ENCODE measurements around the gene DAPK2.

Gene DAPK2

DNA sequence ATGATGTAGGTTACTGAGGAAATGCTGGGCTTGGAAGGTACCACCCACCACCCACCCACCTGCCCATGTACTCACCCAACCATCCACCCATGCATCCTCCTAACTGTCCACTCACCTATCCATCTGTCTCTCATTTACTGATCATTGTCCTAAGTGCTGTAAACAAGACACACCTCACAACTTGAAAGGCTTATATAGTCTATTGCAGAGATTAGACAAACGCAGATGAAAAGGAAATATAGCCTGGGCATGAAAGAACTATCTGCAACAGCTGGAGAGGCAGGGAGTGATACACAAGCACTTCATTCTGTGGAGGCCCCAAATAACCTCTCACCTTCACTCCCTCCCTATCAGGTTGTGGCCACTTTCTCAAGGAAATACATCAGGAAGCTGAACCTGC, 54.0 kb downstream of the DAPK2 start:
- no peak for DNase-seq (ENCODE audit: low read depth in 1 of 2, low spot score in 1 of 2)
- Histone ChIP-seq H3K27ac (replicated peaks) (no peak overlapping the region), H3K4me3 (replicated peaks; ENCODE audit: insufficient read depth, low read length) (no peak overlapping the region), H3K27me3 (ENCODE audit: insufficient read depth, poor library complexity, severe bottlenecking) (no peaks in the 10 kb centered on the region)
- TF ChIP-seq GABPA (IDR thresholded peaks at IDR 0.05; ENCODE audit: low read depth) (no peak), POLR2AphosphoS5 (IDR thresholded peaks at IDR 0.05; ENCODE audit: low read depth) (no peak), SPI1 (IDR thresholded peaks at IDR 0.05; ENCODE audit: borderline replicate concordance, low read depth) (no peak)
- TF ChIP-seq, protein P1, sequence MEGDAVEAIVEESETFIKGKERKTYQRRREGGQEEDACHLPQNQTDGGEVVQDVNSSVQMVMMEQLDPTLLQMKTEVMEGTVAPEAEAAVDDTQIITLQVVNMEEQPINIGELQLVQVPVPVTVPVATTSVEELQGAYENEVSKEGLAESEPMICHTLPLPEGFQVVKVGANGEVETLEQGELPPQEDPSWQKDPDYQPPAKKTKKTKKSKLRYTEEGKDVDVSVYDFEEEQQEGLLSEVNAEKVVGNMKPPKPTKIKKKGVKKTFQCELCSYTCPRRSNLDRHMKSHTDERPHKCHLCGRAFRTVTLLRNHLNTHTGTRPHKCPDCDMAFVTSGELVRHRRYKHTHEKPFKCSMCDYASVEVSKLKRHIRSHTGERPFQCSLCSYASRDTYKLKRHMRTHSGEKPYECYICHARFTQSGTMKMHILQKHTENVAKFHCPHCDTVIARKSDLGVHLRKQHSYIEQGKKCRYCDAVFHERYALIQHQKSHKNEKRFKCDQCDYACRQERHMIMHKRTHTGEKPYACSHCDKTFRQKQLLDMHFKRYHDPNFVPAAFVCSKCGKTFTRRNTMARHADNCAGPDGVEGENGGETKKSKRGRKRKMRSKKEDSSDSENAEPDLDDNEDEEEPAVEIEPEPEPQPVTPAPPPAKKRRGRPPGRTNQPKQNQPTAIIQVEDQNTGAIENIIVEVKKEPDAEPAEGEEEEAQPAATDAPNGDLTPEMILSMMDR (IDR thresholded peaks at IDR 0.05; ENCODE audit: insufficient read depth, low read length): no peak
- TF ChIP-seq, protein P2, sequence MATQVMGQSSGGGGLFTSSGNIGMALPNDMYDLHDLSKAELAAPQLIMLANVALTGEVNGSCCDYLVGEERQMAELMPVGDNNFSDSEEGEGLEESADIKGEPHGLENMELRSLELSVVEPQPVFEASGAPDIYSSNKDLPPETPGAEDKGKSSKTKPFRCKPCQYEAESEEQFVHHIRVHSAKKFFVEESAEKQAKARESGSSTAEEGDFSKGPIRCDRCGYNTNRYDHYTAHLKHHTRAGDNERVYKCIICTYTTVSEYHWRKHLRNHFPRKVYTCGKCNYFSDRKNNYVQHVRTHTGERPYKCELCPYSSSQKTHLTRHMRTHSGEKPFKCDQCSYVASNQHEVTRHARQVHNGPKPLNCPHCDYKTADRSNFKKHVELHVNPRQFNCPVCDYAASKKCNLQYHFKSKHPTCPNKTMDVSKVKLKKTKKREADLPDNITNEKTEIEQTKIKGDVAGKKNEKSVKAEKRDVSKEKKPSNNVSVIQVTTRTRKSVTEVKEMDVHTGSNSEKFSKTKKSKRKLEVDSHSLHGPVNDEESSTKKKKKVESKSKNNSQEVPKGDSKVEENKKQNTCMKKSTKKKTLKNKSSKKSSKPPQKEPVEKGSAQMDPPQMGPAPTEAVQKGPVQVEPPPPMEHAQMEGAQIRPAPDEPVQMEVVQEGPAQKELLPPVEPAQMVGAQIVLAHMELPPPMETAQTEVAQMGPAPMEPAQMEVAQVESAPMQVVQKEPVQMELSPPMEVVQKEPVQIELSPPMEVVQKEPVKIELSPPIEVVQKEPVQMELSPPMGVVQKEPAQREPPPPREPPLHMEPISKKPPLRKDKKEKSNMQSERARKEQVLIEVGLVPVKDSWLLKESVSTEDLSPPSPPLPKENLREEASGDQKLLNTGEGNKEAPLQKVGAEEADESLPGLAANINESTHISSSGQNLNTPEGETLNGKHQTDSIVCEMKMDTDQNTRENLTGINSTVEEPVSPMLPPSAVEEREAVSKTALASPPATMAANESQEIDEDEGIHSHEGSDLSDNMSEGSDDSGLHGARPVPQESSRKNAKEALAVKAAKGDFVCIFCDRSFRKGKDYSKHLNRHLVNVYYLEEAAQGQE (IDR thresholded peaks at IDR 0.05; ENCODE audit: insufficient replicate concordance, low read depth): no peak

DNA sequence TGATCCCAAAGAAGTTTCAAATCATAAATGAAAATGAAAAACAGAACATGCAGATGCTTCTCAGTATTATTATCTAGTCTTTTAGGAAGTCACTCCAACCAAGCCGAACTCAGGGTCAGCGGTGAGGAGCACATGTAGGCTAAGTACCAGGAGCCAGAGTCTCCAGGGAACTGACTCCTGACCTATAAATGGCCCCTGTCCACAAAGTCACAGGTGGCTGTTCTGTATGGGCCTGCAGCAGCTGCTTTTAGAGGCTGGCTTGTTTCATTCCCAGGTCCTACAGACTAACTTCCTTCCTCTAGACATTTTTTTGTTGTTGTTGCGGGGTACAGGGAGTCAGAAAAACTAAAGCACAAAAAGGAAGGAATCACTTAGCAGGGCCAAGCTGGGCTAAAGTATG, 54.6 kb downstream of the DAPK2 start:
- TF ChIP-seq GABPA (IDR thresholded peaks at IDR 0.05; ENCODE audit: low read depth) (no peak), SPI1 (IDR thresholded peaks at IDR 0.05; ENCODE audit: borderline replicate concordance, low read depth) (no peak), POLR2AphosphoS5 (IDR thresholded peaks at IDR 0.05; ENCODE audit: low read depth) (no peak)
- TF ChIP-seq, protein P2 (IDR thresholded peaks at IDR 0.05; ENCODE audit: insufficient replicate concordance, low read depth): no peak
- H3K27me3 ChIP-seq (ENCODE audit: insufficient read depth, poor library complexity, severe bottlenecking): no peaks in the 10 kb centered on the region
- no peak overlapping the region for H3K4me3 ChIP-seq (replicated peaks; ENCODE audit: insufficient read depth, low read length)
- no peak overlapping the region for H3K27ac ChIP-seq (replicated peaks)
- DNase-seq (ENCODE audit: low read depth in 1 of 2, low spot score in 1 of 2): no peak

DNA sequence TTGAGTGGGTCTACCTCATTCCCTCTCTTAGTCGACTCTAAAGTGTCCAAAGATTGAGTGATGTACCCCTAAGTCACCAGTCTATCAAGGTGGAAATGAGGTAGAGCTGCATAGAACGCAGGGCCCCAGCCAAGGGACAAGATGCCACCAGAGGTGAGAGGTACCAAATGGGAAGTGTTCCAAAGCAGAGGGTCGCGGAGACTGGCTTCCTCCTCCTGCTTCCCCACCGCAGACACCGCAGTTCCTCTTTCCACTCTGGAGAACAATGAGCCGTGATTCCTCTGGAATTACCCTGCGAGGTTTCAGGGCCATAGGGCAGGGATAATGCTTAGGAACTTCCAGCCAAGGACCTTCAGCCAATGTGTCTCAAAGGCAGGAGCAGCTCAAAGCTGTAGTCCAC, 55.8 kb downstream of the DAPK2 start:
- Histone ChIP-seq H3K4me3 (replicated peaks; ENCODE audit: insufficient read depth, low read length) (no peak overlapping the region), H3K27ac (replicated peaks) (no peak overlapping the region), H3K27me3 (ENCODE audit: insufficient read depth, poor library complexity, severe bottlenecking) (no peaks in the 10 kb centered on the region)
- TF ChIP-seq SPI1 (IDR thresholded peaks at IDR 0.05; ENCODE audit: borderline replicate concordance, low read depth) (peak; percentile 94), GABPA (IDR thresholded peaks at IDR 0.05; ENCODE audit: low read depth) (no peak)
- peak; percentile 49 to 65 for DNase-seq (ENCODE audit: low read depth in 1 of 2, low spot score in 1 of 2)

DNA sequence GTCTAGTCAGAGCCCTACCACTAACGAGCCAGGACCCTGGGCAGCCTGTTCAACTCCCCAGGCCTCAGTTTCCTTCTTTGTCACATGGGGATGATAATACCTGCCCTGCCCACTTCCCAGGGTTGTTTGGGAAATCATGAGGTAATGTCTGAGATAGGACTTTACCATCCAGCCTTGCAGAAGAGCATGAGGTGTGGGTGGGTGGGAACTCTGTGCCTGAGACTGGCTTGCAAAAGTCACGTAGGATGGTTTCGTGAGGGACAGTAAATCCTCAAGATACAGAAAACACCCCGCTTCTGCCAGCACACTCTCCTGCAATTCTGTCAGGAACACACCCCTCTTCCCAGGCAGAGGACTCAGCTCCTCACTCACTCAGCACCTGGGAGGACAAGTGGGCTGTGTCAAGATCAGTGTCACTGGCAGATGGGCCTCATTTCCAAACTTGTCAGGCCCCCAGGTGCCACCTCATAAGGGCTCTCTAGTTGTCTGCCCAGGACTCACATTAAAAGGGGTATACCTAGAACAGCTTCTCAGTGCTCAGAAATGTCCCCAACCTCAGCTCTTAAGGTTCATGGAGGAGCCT, 58.4 kb downstream of the DAPK2 start:
- Histone ChIP-seq H3K4me3 (replicated peaks; ENCODE audit: insufficient read depth, low read length) (no peak overlapping the region), H3K27ac (replicated peaks) (peak overlapping the region; percentile 79), H3K27me3 (ENCODE audit: insufficient read depth, poor library complexity, severe bottlenecking) (no peaks in the 10 kb centered on the region)
- DNase-seq (ENCODE audit: low read depth in 1 of 2, low spot score in 1 of 2): no peak
- no peak for TF ChIP-seq GABPA (IDR thresholded peaks at IDR 0.05; ENCODE audit: low read depth)
- no peak for TF ChIP-seq SPI1 (IDR thresholded peaks at IDR 0.05; ENCODE audit: borderline replicate concordance, low read depth)
- TF ChIP-seq, protein P2 (IDR thresholded peaks at IDR 0.05; ENCODE audit: insufficient replicate concordance, low read depth): no peak
- TF ChIP-seq, protein P1 (IDR thresholded peaks at IDR 0.05; ENCODE audit: insufficient read depth, low read length): no peak
- no peak for TF ChIP-seq POLR2AphosphoS5 (IDR thresholded peaks at IDR 0.05; ENCODE audit: low read depth)

Data from HL-60 (cell line).